GM12878 (cell line): ENCODE measurements around the gene CERK. TPM values are rescaled to one million over a fixed set of nuclear protein-coding genes. Genes with fewer than 3 reads are reported as not detected.

Experiments
- ATAC-seq: fragments of 200-7000 bp; cut with Tn5 transposase; 3 replicates; pipeline ENCODE4 v1.9.1; 2020; ENCODE audit warnings: mild to moderate bottlenecking, moderate library complexity
- BruUV-seq: library from RNA; stranded (reverse); fragments of 400-500 nt; replicated peaks from 2 replicates; lab custom pipeline; 2021; lab: Mats Ljungman, UMichigan
- CTCF ChIA-PET: fragments of 300-600 bp; sonication (Branson Sonifier 250); formaldehyde crosslinking; extraction: SDS; loops from one replicate; lab custom pipeline; 2021; ENCODE audit warnings: inconsistent platforms; lab: Yijun Ruan, JAX
- POLR2A ChIA-PET: fragments of 350-600 bp; formaldehyde crosslinking; extraction: SDS; loops from one replicate; lab custom pipeline; 2021; ENCODE audit warnings: inconsistent platforms; lab: Charles Lee
- RAD21 ChIA-PET: fragments of 300-600 bp; sonication (Branson Sonifier 250); formaldehyde crosslinking; loops from one replicate; lab custom pipeline; 2023; ENCODE audit warnings: antibody characterized with exemption; ENCODE audit not compliant: unreplicated experiment; lab: Charles Lee
- SMC1A ChIA-PET: fragments of 300-600 bp; sonication (Branson Sonifier 250); formaldehyde crosslinking; loops from one replicate; lab custom pipeline; 2023; ENCODE audit not compliant: unreplicated experiment, uncharacterized antibody; lab: Charles Lee
- DNase-seq: peaks from one replicate; pipeline ENCODE4 v3.0.0-alpha.2; 2011; ENCODE audit warnings: low read depth, low spot score
- FAIRE-seq: peaks from 3 replicates; lab custom pipeline; 2011; peaks lifted over from hg19 to GRCh38; lab: Jason Lieb, UNC
- H2AFZ ChIP-seq: 2 replicates; pipeline ENCODE4 v1.6.0; 2011; ENCODE audit warnings: low read depth, low read length, control low read depth; ENCODE audit not compliant: control insufficient read depth
- H3K27ac ChIP-seq: 2 replicates; pipeline ENCODE4 v1.5.1; 2011; ENCODE audit warnings: control low read depth; ENCODE audit not compliant: control insufficient read depth, insufficient read depth
- H3K27me3 ChIP-seq, 2 experiments: replicated peaks in 1 of 2; 2 replicates each; pipeline versions ENCODE4 v1.6.0 to v1.6.1; 2011; ENCODE audit warnings: low read length in 1 of 2; ENCODE audit not compliant: control insufficient read depth in 2 of 2, insufficient read depth in 2 of 2
- H3K36me3 ChIP-seq, 2 experiments: 2 replicates each; pipeline ENCODE4 v1.5.1; 2011; ENCODE audit warnings: low read length in 1 of 2; ENCODE audit not compliant: control insufficient read depth in 2 of 2, insufficient read depth in 2 of 2
- H3K4me1 ChIP-seq: 2 replicates; pipeline ENCODE4 v1.6.1; 2011; ENCODE audit warnings: mild to moderate bottlenecking, low read length, moderate library complexity, mixed read lengths; ENCODE audit not compliant: control insufficient read depth, insufficient read depth
- H3K4me2 ChIP-seq: 2 replicates; pipeline ENCODE4 v1.6.0; 2011; ENCODE audit warnings: control low read depth; ENCODE audit not compliant: control insufficient read depth, insufficient read depth
- H3K4me3 ChIP-seq: fragments of 200-600 bp; sonication (generic); 2 replicates; pipeline ENCODE4 v1.5.1; 2016
- H3K79me2 ChIP-seq: 2 replicates; pipeline ENCODE4 v1.6.0; 2011; ENCODE audit warnings: low read length; ENCODE audit not compliant: control insufficient read depth, insufficient read depth
- H3K9ac ChIP-seq: 2 replicates; pipeline ENCODE4 v1.8.0; 2011; ENCODE audit warnings: low read length, control low read depth, mixed read lengths; ENCODE audit not compliant: control insufficient read depth, insufficient read depth
- H3K9me3 ChIP-seq: replicated peaks from 3 replicates; pipeline ENCODE4 v1.5.1; 2011; ENCODE audit warnings: mild to moderate bottlenecking, low read length; ENCODE audit not compliant: control insufficient read depth, insufficient read depth
- H4K20me1 ChIP-seq: 2 replicates; pipeline ENCODE4 v1.6.0; 2011; ENCODE audit not compliant: control insufficient read depth, insufficient read depth
- ESRRA ChIP-seq: IDR thresholded peaks from 2 replicates; pipeline ENCODE4 v1.6.1; 2012; ENCODE audit warnings: mild to moderate bottlenecking, low read length, improper control_type of control experiment
- HDAC6 ChIP-seq: fragments of 200-600 bp; sonication (generic); IDR thresholded peaks from one replicate; pipeline ENCODE4 v1.8.0; 2017; ENCODE audit warnings: antibody characterized with exemption; ENCODE audit not compliant: unreplicated experiment
- IRF4 ChIP-seq: IDR thresholded peaks from 2 replicates; pipeline ENCODE4 v1.6.1; 2011; ENCODE audit warnings: low read depth, low read length
- JUNB ChIP-seq: IDR thresholded peaks from 2 replicates; pipeline ENCODE4 v1.6.1; 2016; ENCODE audit warnings: antibody characterized with exemption, mild to moderate bottlenecking
- MEF2B ChIP-seq: fragments of 450-650 bp; IDR thresholded peaks from 2 replicates; pipeline ENCODE4 v1.6.1; 2018; ENCODE audit warnings: mild to moderate bottlenecking, moderate library complexity; ENCODE audit not compliant: partially characterized antibody, poor library complexity, severe bottlenecking
- MTA3 ChIP-seq: IDR thresholded peaks from 2 replicates; pipeline ENCODE4 v1.6.1; 2012; ENCODE audit warnings: low read length, inconsistent platforms, borderline replicate concordance
- NFYA ChIP-seq: IDR thresholded peaks from 2 replicates; pipeline ENCODE4 v1.6.1; 2011; ENCODE audit warnings: low read depth, mild to moderate bottlenecking, low read length, improper control_type of control experiment, borderline replicate concordance
- NKRF ChIP-seq: fragments of 450-650 bp; conservative IDR thresholded peaks from 2 replicates; pipeline ENCODE4 v1.6.1; 2017; ENCODE audit warnings: mild to moderate bottlenecking, moderate library complexity
- PAX8 ChIP-seq: fragments of 450-650 bp; IDR thresholded peaks from 2 replicates; pipeline ENCODE4 v1.6.1; 2017; ENCODE audit warnings: mild to moderate bottlenecking, moderate library complexity
- POU2F2 ChIP-seq: IDR thresholded peaks from 3 replicates; pipeline ENCODE4 v1.6.1; 2011; ENCODE audit warnings: low read depth, mild to moderate bottlenecking, low read length, borderline replicate concordance
- RAD51 ChIP-seq: fragments of 450-650 bp; IDR thresholded peaks from 2 replicates; pipeline ENCODE4 v1.6.1; 2016; ENCODE audit warnings: moderate library complexity, mild to moderate bottlenecking, inconsistent platforms
- SIN3A ChIP-seq: IDR thresholded peaks from 2 replicates; pipeline ENCODE4 v1.6.1; 2012; ENCODE audit warnings: low read depth, low read length, improper control_type of control experiment
- SMAD1 ChIP-seq: fragments of 450-650 bp; IDR thresholded peaks from 2 replicates; pipeline ENCODE4 v1.6.1; 2018; ENCODE audit warnings: mild to moderate bottlenecking, low read depth; ENCODE audit not compliant: partially characterized antibody
- SP1 ChIP-seq: IDR thresholded peaks from one replicate; pipeline ENCODE4 v1.6.1; 2011; ENCODE audit warnings: low read depth, low read length
- TCF7 ChIP-seq: IDR thresholded peaks from 2 replicates; pipeline ENCODE4 v1.6.1; 2014; ENCODE audit warnings: antibody characterized with exemption, borderline replicate concordance
- WRNIP1 ChIP-seq: IDR thresholded peaks from 2 replicates; pipeline ENCODE4 v1.6.1; 2011; ENCODE audit warnings: low read depth, low read length, improper control_type of control experiment, borderline replicate concordance
- ZNF622 ChIP-seq: fragments of 450-650 bp; IDR thresholded peaks from 2 replicates; pipeline ENCODE4 v1.6.1; 2017; ENCODE audit warnings: mild to moderate bottlenecking, inconsistent platforms
- ZNF687 ChIP-seq: fragments of 450-650 bp; IDR thresholded peaks from 2 replicates; pipeline ENCODE4 v1.6.1; 2017; ENCODE audit warnings: mild to moderate bottlenecking, moderate library complexity
- WGBS: methylation state at CpG from one replicate; pipeline ENCODE4 v1.1.6; 2016; ENCODE audit warnings: low lambda C conversion rate; ENCODE audit not compliant: insufficient replicate concordance, insufficient coverage; ENCODE audit errors: missing lambda C conversion rate; 5-methylcytosine and 5-hydroxymethylcytosine counted together
- in situ Hi-C: fragments of 300-500 bp; cut with MboI; formaldehyde crosslinking; loops from 9 replicates; pipeline ENCODE4 v1.14.3; 2018; ENCODE audit warnings: mixed read lengths
- intact Hi-C: fragments of 100-400 bp; cut with micrococcal nuclease; formaldehyde crosslinking; loops from one replicate; pipeline ENCODE4 v1.14.2; 2022; ENCODE audit not compliant: unreplicated experiment
- polyA plus RNA-seq, 11 experiments: library from polyadenylated mRNA; depleted of rRNA in 4 of 11; unstranded in 6 of 11; stranded (reverse) in 5 of 11; fragments of >200 nt; fragmentation: Nextera tagmentation in 4 of 11; fragmentation: Illumina TruSeq in 1 of 11; extraction: Ambion mirVana in 4 of 11; extraction: Trizol in 1 of 11; gene quantifications; 1 replicate in 1 of 11; 2 replicates in 10 of 11; pipeline versions ENCODE4 v1.2.1 to v1.2.3, GENCODE V29; 2011 to 2016; ENCODE audit warnings: inconsistent platforms in 2 of 11, missing spikeins in 2 of 11, low read depth in 1 of 11
- total RNA-seq, 4 experiments: library from RNA; depleted of rRNA in 3 of 4; stranded (reverse); fragments of >200 nt in 3 of 4; fragmentation: Illumina TruSeq in 1 of 4; extraction: Trizol in 1 of 4; gene quantifications; 2 replicates each; pipeline versions ENCODE4 v1.2.1 to v1.2.3, GENCODE V29; 2013 to 2021

Gene CERK
- total and polyA plus RNA-seq, 10 of the 15 experiments (the other 5 are each of a cell fraction or from before 2014, with no cell fraction given), result 4.0 to 41.1 (median 30.2) TPM

GRCh38 chr22:46640293-46641055 is 97.6 kb downstream of the CERK start:
- FAIRE-seq (no peak), ATAC-seq (no peak), DNase-seq (no peak)
- intact Hi-C loops, result no loop called here
- CTCF ChIA-PET, result interaction anchor here (0.6 to 1.9 kb wide), 2 partner anchors 41 to 77 kb away, joined by 3 to 9 read pairs; no protein-coding TSS in a partner anchor
- H3K9me3 ChIP-seq, result no peaks in the 10 kb centered on the region
- no peak overlapping the region for H2AFZ ChIP-seq
- no peak overlapping the region for H3K27ac ChIP-seq
- in situ Hi-C loops, result no loop called here
- SMC1A ChIA-PET, result interaction anchor here (0.5 to 1.2 kb wide), 3 partner anchors 77 to 920 kb away, joined by 3 to 4 read pairs (median 3); no protein-coding TSS in a partner anchor
- peaks cover 0 to 7% of the 10 kb centered on the region in 2 experiments; a peak in 3 of 4 replicates for H3K36me3 ChIP-seq
- no peak overlapping the region for H3K4me2 ChIP-seq
- BruUV-seq, result no TSS peak
- no peaks in the 10 kb centered on the region for H3K4me1 ChIP-seq
- TF ChIP-seq SIN3A (no peak), ESRRA (no peak), TCF7 (no peak), MTA3 (no peak), WRNIP1 (no peak), SMAD1 (no peak), PAX8 (no peak), JUNB (no peak), ZNF622 (no peak), POU2F2 (no peak), RAD51 (no peak), ZNF687 (no peak), MEF2B (no peak), HDAC6 (no peak), NFYA (no peak), SP1 (no peak), IRF4 (no peak), NKRF (no peak)
- no peaks in the 10 kb centered on the region; the same call in 1 of the 2 replicates for H3K79me2 ChIP-seq
- H4K20me1 ChIP-seq, result no peaks in the 10 kb centered on the region
- POLR2A ChIA-PET, result no interaction called here
- RAD21 ChIA-PET, result no interaction called here
- H3K27me3 ChIP-seq, result no peaks in the 10 kb centered on the region
- H3K9ac ChIP-seq, result no peak overlapping the region
- WGBS, result 56% methylated on average over 22 of the region's 24 CpGs
- H3K4me3 ChIP-seq, result no peak overlapping the region
